ENCODE measurements around the gene CD300LF. TPM values are rescaled to one million over a fixed set of nuclear protein-coding genes. Genes with fewer than 3 reads are reported as not detected.

The CD300LF gene
- total RNA-seq, 1 experiment from 2014 or later = not detected

DNA sequence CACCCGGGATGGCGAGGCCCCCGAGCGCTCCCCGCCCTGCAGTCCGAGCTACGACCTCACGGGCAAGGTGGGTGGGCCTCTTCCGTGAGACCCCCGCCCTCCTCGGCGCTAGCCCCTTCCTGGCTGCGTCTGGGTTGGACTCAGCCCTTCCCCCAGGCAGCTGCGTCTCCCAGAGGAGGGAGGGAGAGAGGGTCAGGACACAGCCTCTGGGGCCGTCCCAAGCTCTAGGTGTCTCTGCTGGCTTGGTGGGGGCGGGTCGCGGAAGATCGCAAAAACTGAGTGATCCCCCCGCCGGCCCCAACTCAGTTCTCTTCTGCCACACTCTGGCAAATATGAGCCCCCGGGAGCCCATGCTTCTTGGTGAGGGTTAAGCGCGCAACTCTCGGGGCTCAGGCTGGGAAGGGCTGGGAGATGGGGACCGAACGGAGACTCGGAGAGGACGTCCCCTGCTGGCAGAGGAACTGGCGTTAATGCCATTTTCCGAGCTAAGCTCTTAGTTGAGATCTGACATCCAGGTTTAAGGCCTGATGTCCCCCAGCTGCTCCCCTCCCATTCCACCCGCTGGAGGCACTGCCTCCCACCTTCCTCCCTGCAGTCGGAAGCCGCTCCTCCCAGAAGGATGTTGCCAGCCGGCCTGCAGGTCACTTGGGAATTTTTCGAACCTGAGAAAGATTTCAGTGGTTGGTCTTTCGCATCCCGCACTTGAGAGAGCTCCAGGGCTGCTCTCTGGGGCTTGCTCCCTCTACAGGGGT lies 24.8 kb upstream of the CD300LF start (continued):
- TF ChIP-seq, protein P1, sequence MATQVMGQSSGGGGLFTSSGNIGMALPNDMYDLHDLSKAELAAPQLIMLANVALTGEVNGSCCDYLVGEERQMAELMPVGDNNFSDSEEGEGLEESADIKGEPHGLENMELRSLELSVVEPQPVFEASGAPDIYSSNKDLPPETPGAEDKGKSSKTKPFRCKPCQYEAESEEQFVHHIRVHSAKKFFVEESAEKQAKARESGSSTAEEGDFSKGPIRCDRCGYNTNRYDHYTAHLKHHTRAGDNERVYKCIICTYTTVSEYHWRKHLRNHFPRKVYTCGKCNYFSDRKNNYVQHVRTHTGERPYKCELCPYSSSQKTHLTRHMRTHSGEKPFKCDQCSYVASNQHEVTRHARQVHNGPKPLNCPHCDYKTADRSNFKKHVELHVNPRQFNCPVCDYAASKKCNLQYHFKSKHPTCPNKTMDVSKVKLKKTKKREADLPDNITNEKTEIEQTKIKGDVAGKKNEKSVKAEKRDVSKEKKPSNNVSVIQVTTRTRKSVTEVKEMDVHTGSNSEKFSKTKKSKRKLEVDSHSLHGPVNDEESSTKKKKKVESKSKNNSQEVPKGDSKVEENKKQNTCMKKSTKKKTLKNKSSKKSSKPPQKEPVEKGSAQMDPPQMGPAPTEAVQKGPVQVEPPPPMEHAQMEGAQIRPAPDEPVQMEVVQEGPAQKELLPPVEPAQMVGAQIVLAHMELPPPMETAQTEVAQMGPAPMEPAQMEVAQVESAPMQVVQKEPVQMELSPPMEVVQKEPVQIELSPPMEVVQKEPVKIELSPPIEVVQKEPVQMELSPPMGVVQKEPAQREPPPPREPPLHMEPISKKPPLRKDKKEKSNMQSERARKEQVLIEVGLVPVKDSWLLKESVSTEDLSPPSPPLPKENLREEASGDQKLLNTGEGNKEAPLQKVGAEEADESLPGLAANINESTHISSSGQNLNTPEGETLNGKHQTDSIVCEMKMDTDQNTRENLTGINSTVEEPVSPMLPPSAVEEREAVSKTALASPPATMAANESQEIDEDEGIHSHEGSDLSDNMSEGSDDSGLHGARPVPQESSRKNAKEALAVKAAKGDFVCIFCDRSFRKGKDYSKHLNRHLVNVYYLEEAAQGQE (IDR thresholded peaks at IDR 0.05; ENCODE audit: low read depth) = no peak
- TF ChIP-seq YY1 (IDR thresholded peaks at IDR 0.05; ENCODE audit: extremely low read depth, insufficient replicate concordance, low read depth, low read length) (no peak), SP1 (IDR thresholded peaks at IDR 0.05; ENCODE audit: low read depth) (no peak)

DNA sequence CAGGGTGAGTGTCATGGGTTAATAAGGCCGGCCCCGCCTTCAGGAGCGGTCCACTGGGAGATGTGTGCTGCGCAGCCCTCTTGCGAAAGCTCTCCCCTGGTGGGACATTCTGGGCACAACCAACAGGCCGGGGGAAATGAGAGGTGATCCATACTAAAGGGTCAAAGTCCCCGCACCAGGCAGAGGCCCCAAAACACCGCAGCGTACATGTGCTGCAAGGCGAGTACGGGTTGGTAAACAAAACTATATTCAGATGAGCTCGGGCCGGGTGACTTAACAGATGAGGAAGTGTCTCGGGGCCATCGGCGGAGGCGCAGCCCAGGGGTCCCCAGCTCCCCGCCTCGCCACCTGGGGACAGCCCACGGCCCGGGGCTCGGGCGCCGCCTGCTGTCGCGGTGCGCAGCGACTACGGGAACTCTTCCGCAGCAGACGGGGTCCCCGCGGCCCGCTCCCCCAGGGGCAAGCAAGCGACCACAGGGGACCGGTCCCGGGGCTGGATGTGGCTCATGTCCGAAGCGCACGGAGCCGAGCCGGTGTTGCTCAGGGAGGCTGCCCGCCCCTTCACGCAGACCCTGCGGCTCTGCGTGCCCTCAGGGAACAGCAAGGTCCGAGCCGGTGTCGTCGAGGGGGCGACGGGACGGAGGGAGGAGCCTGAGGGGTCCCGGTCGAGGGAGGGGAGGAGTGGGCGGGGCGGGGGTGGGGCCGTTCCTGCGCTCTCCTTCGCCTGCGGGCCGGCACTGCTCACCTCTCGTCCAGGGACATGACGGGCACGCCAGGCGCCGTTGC lies 24.0 kb upstream of the CD300LF start, which contains the start of gene RAB37:
TSS of gene RAB37 (plus strand) at position 744 of the 786 bp plus-strand sequence. CDS start at position 761, 17 bp downstream.
- peak within 1 kb of the TSS; percentile 69 to 76 for H3K4me3 ChIP-seq (replicated peaks in 1 of 2; ENCODE audit: low read depth in 1 of 2, low read length in 2 of 2)
- RAD21 ChIA-PET (ENCODE audit: low non-redundant PET in 1 of 2, low total read pairs in 2 of 2, uncharacterized antibody in 2 of 2, unreplicated experiment in 2 of 2) = interaction anchor here (0.7 to 3.7 kb wide), 5 partner anchors 79 to 368 kb away, joined by 3 to 52 read pairs (median 3); no protein-coding TSS in a partner anchor
- peak within 1 kb of the TSS; percentile 100 for H3K4me2 ChIP-seq (ENCODE audit: low read length)
- peak within 1 kb of the TSS; percentile 59 for H3K9ac ChIP-seq (ENCODE audit: low read length)
- H4K20me1 ChIP-seq (ENCODE audit: insufficient read depth) = no peaks in the 10 kb centered on the region
- H3K9me2 ChIP-seq (ENCODE audit: insufficient read depth) = no peaks in the 10 kb centered on the region
- CTCF ChIA-PET = interaction anchor here (0.6 to 5.0 kb wide), 29 partner anchors 9 to 357 kb away, joined by 3 to 253 read pairs (median 6); partner anchors contain the start of genes FDXR and NAT9
- no peaks in the 10 kb centered on the region for H3K79me2 ChIP-seq (ENCODE audit: insufficient read depth, low read length)
- no peaks in the 10 kb centered on the region for H3K27me3 ChIP-seq (ENCODE audit: insufficient read depth, low read length)
- intact Hi-C loops (cut with micrococcal nuclease) = loop anchor here (1.0 kb wide), 2 partner anchors 79 to 170 kb away; no protein-coding TSS in a partner anchor
- peaks cover 20 to 27% of the 10 kb centered on the region in 2 experiments for H3K4me1 ChIP-seq (ENCODE audit: control insufficient read depth in 1 of 2, insufficient read depth in 2 of 2, low read length in 2 of 2)
- H3K36me3 ChIP-seq (ENCODE audit: control insufficient read depth in 1 of 2, insufficient read depth in 2 of 2, low read length in 2 of 2) = no peaks in the 10 kb centered on the region
- no TSS peak for BruUV-seq (replicated peaks)
- H3K27ac ChIP-seq (ENCODE audit: low read depth, low read length) = peak within 1 kb of the TSS; percentile 68
- peak; percentile 79 for ATAC-seq
- peak; percentile 47 for DNase-seq (ENCODE audit: low read depth, low spot score)
- POLR2A ChIA-PET = interaction anchor here (0.6 to 3.4 kb wide), 10 partner anchors 9 to 691 kb away, joined by 3 to 25 read pairs (median 4); partner anchors contain the start of genes FDXR, NAT9 and NHERF1
- peak within 1 kb of the TSS; percentile 89 for H2AFZ ChIP-seq (ENCODE audit: low read depth, low read length, poor library complexity, severe bottlenecking)
- H3K9me3 ChIP-seq (ENCODE audit: control insufficient read depth in 1 of 2, insufficient read depth in 1 of 2, low read depth in 1 of 2, low read length in 2 of 2) = no peaks in the 10 kb centered on the region
- no peak for TF ChIP-seq ZNF274 (IDR thresholded peaks at IDR 0.05; ENCODE audit: low read depth, low read length)
- TF ChIP-seq, protein P1 (IDR thresholded peaks at IDR 0.05; ENCODE audit: low read depth) = no peak
- TF ChIP-seq, protein P2, sequence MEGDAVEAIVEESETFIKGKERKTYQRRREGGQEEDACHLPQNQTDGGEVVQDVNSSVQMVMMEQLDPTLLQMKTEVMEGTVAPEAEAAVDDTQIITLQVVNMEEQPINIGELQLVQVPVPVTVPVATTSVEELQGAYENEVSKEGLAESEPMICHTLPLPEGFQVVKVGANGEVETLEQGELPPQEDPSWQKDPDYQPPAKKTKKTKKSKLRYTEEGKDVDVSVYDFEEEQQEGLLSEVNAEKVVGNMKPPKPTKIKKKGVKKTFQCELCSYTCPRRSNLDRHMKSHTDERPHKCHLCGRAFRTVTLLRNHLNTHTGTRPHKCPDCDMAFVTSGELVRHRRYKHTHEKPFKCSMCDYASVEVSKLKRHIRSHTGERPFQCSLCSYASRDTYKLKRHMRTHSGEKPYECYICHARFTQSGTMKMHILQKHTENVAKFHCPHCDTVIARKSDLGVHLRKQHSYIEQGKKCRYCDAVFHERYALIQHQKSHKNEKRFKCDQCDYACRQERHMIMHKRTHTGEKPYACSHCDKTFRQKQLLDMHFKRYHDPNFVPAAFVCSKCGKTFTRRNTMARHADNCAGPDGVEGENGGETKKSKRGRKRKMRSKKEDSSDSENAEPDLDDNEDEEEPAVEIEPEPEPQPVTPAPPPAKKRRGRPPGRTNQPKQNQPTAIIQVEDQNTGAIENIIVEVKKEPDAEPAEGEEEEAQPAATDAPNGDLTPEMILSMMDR (IDR thresholded peaks at IDR 0.05 in 2 of 3, conservative IDR thresholded peaks at IDR 0.05 in 1 of 3; ENCODE audit: borderline replicate concordance in 1 of 3, insufficient read depth in 1 of 3, low read depth in 2 of 3, low read length in 2 of 3) = peak; percentile 62 to 84 (median 72)
- TF ChIP-seq, protein P3, sequence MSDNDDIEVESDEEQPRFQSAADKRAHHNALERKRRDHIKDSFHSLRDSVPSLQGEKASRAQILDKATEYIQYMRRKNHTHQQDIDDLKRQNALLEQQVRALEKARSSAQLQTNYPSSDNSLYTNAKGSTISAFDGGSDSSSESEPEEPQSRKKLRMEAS (IDR thresholded peaks at IDR 0.05) = no peak
- TF ChIP-seq EZH2 (IDR thresholded peaks at IDR 0.05) = no peak
- no peak for TF ChIP-seq CBX3 (IDR thresholded peaks at IDR 0.05; ENCODE audit: low read depth)
- TF ChIP-seq POLR2A (IDR thresholded peaks at IDR 0.05; ENCODE audit: borderline replicate concordance, extremely low read depth, insufficient read depth, insufficient read length) = peak; percentile 25
- TF ChIP-seq FOSL1 (IDR thresholded peaks at IDR 0.05; ENCODE audit: low read depth) = no peak
- TF ChIP-seq YY1 (IDR thresholded peaks at IDR 0.05; ENCODE audit: extremely low read depth, insufficient replicate concordance, low read depth, low read length) = no peak
- TF ChIP-seq EGR1 (IDR thresholded peaks at IDR 0.05; ENCODE audit: low read depth) = no peak
